Stimulated activated CD8-positive, alpha-beta memory T cell treated with anti-CD3 and anti-CD28 coated beads, Interleukin-2, amount 100 ng/mL, for 1 hour (primary cell): ENCODE data around the gene CHAD.
A peak's percentile ranks its signal among the peaks of the same experiment; 100 is the strongest.
"Not testable (repeated sequence)": the region's sequence is repeated elsewhere in the genome, so short reads cannot be mapped to it uniquely, and the experiment has no call there.

Source experiments
- DNase-seq, 2 donors: peaks; one replicate each; pipeline ENCODE4 v3.0.0-alpha.2; 2020; ENCODE audit warnings: low read depth in 2 of 2

The CHAD gene

GRCh38 chr17:50429793-50430192, 38.9 kb downstream of the CHAD start:
- DNase-seq: no peak

GRCh38 chr17:50428831-50429424, 39.8 kb downstream of the CHAD start:
- DNase-seq: no peak

GRCh38 chr17:50428126-50428525, 40.6 kb downstream of the CHAD start:
- DNase-seq: not testable (repeated sequence)

GRCh38 chr17:50426814-50427787, 41.6 kb downstream of the CHAD start:
- DNase-seq: no peak

- DNase-seq: no peak
Observed at GRCh38 chr17:50426472-50426782, 42.3 kb downstream of the CHAD start.

GRCh38 chr17:50425682-50426471, 42.8 kb downstream of the CHAD start, which contains the start of gene ACSF2:
ACSF2 (plus strand) TSS chr17:50426218; CDS start chr17:50426262, 44 bp downstream.
- DNase-seq: peak; percentile 48 to 55

- no peak for DNase-seq
Observed at GRCh38 chr17:50424996-50425681, 43.5 kb downstream of the CHAD start.

- DNase-seq: no peak
Observed at GRCh38 chr17:50424246-50424995, 44.3 kb downstream of the CHAD start.

- DNase-seq: no peak
Observed at GRCh38 chr17:50423553-50424159, 45.0 kb downstream of the CHAD start.

GRCh38 chr17:50422738-50423137, 45.9 kb downstream of the CHAD start:
- no peak for DNase-seq

GRCh38 chr17:50421308-50422051, 47.2 kb downstream of the CHAD start:
- no peak for DNase-seq

GRCh38 chr17:50420419-50421112, 48.1 kb downstream of the CHAD start:
- DNase-seq: no peak

- DNase-seq: not testable (repeated sequence)
Observed at GRCh38 chr17:50419577-50419976, 49.1 kb downstream of the CHAD start.

- no peak for DNase-seq
Observed at GRCh38 chr17:50414808-50415207, 53.9 kb downstream of the CHAD start.
